Measurements from ENCODE around the gene MIGA2. TPM values are rescaled to one million over a fixed set of nuclear protein-coding genes. Genes with fewer than 3 reads are reported as not detected.

MIGA2 gene
- total and polyA plus RNA-seq, 2 of the 8 experiments (the other 6 are each of a cell fraction or from before 2014, with no cell fraction given) = 24.6 to 39.0 TPM

GRCh38 chr9:129008986-129009583 lies 27.3 kb upstream of the MIGA2 start (continued):
- TF ChIP-seq, protein P1, sequence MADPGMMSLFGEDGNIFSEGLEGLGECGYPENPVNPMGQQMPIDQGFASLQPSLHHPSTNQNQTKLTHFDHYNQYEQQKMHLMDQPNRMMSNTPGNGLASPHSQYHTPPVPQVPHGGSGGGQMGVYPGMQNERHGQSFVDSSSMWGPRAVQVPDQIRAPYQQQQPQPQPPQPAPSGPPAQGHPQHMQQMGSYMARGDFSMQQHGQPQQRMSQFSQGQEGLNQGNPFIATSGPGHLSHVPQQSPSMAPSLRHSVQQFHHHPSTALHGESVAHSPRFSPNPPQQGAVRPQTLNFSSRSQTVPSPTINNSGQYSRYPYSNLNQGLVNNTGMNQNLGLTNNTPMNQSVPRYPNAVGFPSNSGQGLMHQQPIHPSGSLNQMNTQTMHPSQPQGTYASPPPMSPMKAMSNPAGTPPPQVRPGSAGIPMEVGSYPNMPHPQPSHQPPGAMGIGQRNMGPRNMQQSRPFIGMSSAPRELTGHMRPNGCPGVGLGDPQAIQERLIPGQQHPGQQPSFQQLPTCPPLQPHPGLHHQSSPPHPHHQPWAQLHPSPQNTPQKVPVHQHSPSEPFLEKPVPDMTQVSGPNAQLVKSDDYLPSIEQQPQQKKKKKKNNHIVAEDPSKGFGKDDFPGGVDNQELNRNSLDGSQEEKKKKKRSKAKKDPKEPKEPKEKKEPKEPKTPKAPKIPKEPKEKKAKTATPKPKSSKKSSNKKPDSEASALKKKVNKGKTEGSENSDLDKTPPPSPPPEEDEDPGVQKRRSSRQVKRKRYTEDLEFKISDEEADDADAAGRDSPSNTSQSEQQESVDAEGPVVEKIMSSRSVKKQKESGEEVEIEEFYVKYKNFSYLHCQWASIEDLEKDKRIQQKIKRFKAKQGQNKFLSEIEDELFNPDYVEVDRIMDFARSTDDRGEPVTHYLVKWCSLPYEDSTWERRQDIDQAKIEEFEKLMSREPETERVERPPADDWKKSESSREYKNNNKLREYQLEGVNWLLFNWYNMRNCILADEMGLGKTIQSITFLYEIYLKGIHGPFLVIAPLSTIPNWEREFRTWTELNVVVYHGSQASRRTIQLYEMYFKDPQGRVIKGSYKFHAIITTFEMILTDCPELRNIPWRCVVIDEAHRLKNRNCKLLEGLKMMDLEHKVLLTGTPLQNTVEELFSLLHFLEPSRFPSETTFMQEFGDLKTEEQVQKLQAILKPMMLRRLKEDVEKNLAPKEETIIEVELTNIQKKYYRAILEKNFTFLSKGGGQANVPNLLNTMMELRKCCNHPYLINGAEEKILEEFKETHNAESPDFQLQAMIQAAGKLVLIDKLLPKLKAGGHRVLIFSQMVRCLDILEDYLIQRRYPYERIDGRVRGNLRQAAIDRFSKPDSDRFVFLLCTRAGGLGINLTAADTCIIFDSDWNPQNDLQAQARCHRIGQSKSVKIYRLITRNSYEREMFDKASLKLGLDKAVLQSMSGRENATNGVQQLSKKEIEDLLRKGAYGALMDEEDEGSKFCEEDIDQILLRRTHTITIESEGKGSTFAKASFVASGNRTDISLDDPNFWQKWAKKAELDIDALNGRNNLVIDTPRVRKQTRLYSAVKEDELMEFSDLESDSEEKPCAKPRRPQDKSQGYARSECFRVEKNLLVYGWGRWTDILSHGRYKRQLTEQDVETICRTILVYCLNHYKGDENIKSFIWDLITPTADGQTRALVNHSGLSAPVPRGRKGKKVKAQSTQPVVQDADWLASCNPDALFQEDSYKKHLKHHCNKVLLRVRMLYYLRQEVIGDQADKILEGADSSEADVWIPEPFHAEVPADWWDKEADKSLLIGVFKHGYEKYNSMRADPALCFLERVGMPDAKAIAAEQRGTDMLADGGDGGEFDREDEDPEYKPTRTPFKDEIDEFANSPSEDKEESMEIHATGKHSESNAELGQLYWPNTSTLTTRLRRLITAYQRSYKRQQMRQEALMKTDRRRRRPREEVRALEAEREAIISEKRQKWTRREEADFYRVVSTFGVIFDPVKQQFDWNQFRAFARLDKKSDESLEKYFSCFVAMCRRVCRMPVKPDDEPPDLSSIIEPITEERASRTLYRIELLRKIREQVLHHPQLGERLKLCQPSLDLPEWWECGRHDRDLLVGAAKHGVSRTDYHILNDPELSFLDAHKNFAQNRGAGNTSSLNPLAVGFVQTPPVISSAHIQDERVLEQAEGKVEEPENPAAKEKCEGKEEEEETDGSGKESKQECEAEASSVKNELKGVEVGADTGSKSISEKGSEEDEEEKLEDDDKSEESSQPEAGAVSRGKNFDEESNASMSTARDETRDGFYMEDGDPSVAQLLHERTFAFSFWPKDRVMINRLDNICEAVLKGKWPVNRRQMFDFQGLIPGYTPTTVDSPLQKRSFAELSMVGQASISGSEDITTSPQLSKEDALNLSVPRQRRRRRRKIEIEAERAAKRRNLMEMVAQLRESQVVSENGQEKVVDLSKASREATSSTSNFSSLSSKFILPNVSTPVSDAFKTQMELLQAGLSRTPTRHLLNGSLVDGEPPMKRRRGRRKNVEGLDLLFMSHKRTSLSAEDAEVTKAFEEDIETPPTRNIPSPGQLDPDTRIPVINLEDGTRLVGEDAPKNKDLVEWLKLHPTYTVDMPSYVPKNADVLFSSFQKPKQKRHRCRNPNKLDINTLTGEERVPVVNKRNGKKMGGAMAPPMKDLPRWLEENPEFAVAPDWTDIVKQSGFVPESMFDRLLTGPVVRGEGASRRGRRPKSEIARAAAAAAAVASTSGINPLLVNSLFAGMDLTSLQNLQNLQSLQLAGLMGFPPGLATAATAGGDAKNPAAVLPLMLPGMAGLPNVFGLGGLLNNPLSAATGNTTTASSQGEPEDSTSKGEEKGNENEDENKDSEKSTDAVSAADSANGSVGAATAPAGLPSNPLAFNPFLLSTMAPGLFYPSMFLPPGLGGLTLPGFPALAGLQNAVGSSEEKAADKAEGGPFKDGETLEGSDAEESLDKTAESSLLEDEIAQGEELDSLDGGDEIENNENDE (IDR thresholded peaks at IDR 0.05; ENCODE audit: insufficient replicate concordance, low read length) = no peak
- TF ChIP-seq KDM4A (IDR thresholded peaks at IDR 0.05; ENCODE audit: low read depth, low read length, severe bottlenecking) = no peak
- TF ChIP-seq BRCA1 (IDR thresholded peaks at IDR 0.05; ENCODE audit: low read depth, low read length) = no peak
- no peak for TF ChIP-seq YY1 (IDR thresholded peaks at IDR 0.05; ENCODE audit: low read depth, low read length)
- TF ChIP-seq SRF (IDR thresholded peaks at IDR 0.05; ENCODE audit: low read depth, low read length) = no peak
- TF ChIP-seq GABPA (IDR thresholded peaks at IDR 0.05; ENCODE audit: borderline replicate concordance, insufficient read depth, low read length) = no peak
- no peak for TF ChIP-seq FOSL1 (IDR thresholded peaks at IDR 0.05; ENCODE audit: insufficient read depth, low read depth, low read length)
- no peak for TF ChIP-seq SIN3A (conservative IDR thresholded peaks at IDR 0.05 in 1 of 2, IDR thresholded peaks at IDR 0.05 in 1 of 2; ENCODE audit: low read depth in 1 of 2, low read length in 2 of 2)
- TF ChIP-seq, protein P2, sequence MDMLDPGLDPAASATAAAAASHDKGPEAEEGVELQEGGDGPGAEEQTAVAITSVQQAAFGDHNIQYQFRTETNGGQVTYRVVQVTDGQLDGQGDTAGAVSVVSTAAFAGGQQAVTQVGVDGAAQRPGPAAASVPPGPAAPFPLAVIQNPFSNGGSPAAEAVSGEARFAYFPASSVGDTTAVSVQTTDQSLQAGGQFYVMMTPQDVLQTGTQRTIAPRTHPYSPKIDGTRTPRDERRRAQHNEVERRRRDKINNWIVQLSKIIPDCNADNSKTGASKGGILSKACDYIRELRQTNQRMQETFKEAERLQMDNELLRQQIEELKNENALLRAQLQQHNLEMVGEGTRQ (IDR thresholded peaks at IDR 0.05; ENCODE audit: low read length) = no peak

Measured in H1 (cell line).